ENCODE measurements around the gene NSL1.

Gene NSL1

GRCh38 chr1:212687811-212688210 is 103.8 kb downstream of the NSL1 start:
- Mint-ChIP-seq H3K9me3 (peaks cover 0 to 1% of the 10 kb centered on the region in 2 donors), H3K27me3 (peaks cover 0 to 29% of the 10 kb centered on the region in 2 donors), H3K27ac (no peak overlapping the region), H3K4me3 (no peak overlapping the region), H3K4me1 (peaks cover 21 to 52% of the 10 kb centered on the region in 2 donors), H3K36me3 (peaks cover 33 to 47% of the 10 kb centered on the region in 2 donors)
- DNase-seq (no peak), ATAC-seq (replicated peaks) (no peak)

GRCh38 chr1:212686591-212686990 is 105.0 kb downstream of the NSL1 start:
- DNase-seq, result no peak
- ATAC-seq (replicated peaks), result no peak
- Mint-ChIP-seq H3K27me3 (peaks cover 0 to 24% of the 10 kb centered on the region in 2 donors), H3K9me3 (peaks cover 0 to 1% of the 10 kb centered on the region in 2 donors), H3K36me3 (peaks cover 21 to 40% of the 10 kb centered on the region in 2 donors), H3K4me1 (peaks cover 27 to 63% of the 10 kb centered on the region in 2 donors), H3K27ac (no peak overlapping the region), H3K4me3 (no peak overlapping the region)

DNA sequence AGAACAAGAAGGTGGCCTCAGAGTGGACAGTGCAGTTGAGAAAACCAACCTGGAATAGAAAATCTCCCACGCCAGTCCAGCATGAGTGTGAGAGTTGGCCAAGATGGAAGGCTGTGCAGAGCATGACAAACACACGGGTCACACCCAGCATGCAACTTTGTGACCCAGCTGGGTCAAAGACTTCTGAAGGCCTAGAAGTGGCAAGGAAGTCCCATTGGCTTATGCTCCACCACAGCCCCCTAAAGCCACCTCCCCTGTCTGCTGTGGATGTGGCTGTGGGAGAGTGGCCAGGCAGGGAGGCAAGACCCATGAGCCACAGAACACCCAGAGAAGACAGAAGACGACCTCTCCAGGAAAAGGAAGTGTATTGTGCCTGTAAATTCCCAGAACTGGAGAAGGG is 105.5 kb downstream of the NSL1 start:
- H3K4me3 Mint-ChIP-seq, result no peak overlapping the region
- no peak for ATAC-seq (replicated peaks)
- peaks cover 16 to 37% of the 10 kb centered on the region in 2 donors for H3K36me3 Mint-ChIP-seq
- H3K27me3 Mint-ChIP-seq, result peaks cover 0 to 24% of the 10 kb centered on the region in 2 donors
- DNase-seq, result no peak
- H3K27ac Mint-ChIP-seq, result no peak overlapping the region
- peaks cover 0 to 2% of the 10 kb centered on the region in 2 donors for H3K9me3 Mint-ChIP-seq
- H3K4me1 Mint-ChIP-seq, result peaks cover 30 to 66% of the 10 kb centered on the region in 2 donors

DNA sequence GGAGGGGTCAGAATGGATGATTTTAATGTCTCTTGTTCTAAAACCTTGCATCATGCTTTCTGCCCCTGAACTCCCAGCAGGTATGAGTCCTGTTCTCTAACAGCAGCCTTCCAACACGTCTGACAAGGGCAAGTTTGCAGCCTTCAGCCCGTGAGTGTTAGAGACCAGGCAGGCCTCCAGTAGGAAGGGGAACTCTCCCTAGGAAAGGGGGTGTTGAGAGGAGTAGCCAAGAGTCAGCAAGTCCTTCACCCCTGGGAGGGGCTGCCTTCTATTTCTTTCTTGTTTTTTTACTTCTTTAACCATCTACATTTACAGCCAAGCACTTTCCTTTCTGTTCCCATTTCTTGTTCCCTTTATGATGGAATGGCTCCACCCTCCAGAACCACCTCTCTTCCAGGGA is 106.1 kb downstream of the NSL1 start:
- H3K27me3 Mint-ChIP-seq, result peaks cover 0 to 24% of the 10 kb centered on the region in 2 donors
- no peak for ATAC-seq (replicated peaks)
- no peak overlapping the region for H3K27ac Mint-ChIP-seq
- DNase-seq, result no peak
- peaks cover 0 to 3% of the 10 kb centered on the region in 2 donors for H3K9me3 Mint-ChIP-seq
- peaks cover 12 to 34% of the 10 kb centered on the region in 2 donors for H3K36me3 Mint-ChIP-seq
- peaks cover 34 to 69% of the 10 kb centered on the region in 2 donors for H3K4me1 Mint-ChIP-seq
- H3K4me3 Mint-ChIP-seq, result no peak overlapping the region

- Mint-ChIP-seq H3K9me3 (peaks cover 0 to 3% of the 10 kb centered on the region in 2 donors), H3K4me1 (peaks cover 38 to 75% of the 10 kb centered on the region in 2 donors), H3K27ac (peak overlapping the region; percentile 69), H3K36me3 (peaks cover 12 to 34% of the 10 kb centered on the region in 2 donors), H3K4me3 (no peak overlapping the region), H3K27me3 (peaks cover 0 to 24% of the 10 kb centered on the region in 2 donors)
- no peak for ATAC-seq (replicated peaks)
- no peak for DNase-seq
Measured at GRCh38 chr1:212684521-212685090, 107.0 kb downstream of the NSL1 start.

- H3K27ac Mint-ChIP-seq, result peak overlapping the region; percentile 25
- no peak for ATAC-seq (replicated peaks)
- peaks cover 42 to 81% of the 10 kb centered on the region in 2 donors for H3K4me1 Mint-ChIP-seq
Measured at GRCh38 chr1:212684076-212684475, 107.5 kb downstream of the NSL1 start.

GRCh38 chr1:212683357-212683722 is 108.2 kb downstream of the NSL1 start:
- DNase-seq, result peak; percentile 57
- Mint-ChIP-seq H3K4me1 (peaks cover 48 to 88% of the 10 kb centered on the region in 2 donors), H3K27ac (peak overlapping the region; percentile 79), H3K9me3 (peaks cover 0 to 3% of the 10 kb centered on the region in 2 donors), H3K27me3 (peaks cover 0 to 24% of the 10 kb centered on the region in 2 donors), H3K4me3 (peak overlapping the region; percentile 39 to 46), H3K36me3 (peaks cover 16 to 38% of the 10 kb centered on the region in 2 donors)
- peak in 1 of 2 donors; percentile 14 for ATAC-seq (replicated peaks)

More at GRCh38 chr1:212684076-212684475, 107.5 kb downstream of the NSL1 start:
- H3K9me3 Mint-ChIP-seq, result peaks cover 0 to 3% of the 10 kb centered on the region in 2 donors
- DNase-seq, result no peak
- peaks cover 16 to 38% of the 10 kb centered on the region in 2 donors for H3K36me3 Mint-ChIP-seq
- H3K4me3 Mint-ChIP-seq, result peak overlapping the region in 1 of 2 donors; percentile 17
- peaks cover 0 to 24% of the 10 kb centered on the region in 2 donors for H3K27me3 Mint-ChIP-seq

- H3K4me3 Mint-ChIP-seq, result peak overlapping the region in 1 of 2 donors; percentile 44
- peaks cover 0 to 6% of the 10 kb centered on the region in 2 donors for H3K27me3 Mint-ChIP-seq
- peaks cover 16 to 19% of the 10 kb centered on the region in 2 donors for H3K36me3 Mint-ChIP-seq
- H3K4me1 Mint-ChIP-seq, result peaks cover 63 to 81% of the 10 kb centered on the region in 2 donors
- ATAC-seq (replicated peaks) (no peak), DNase-seq (no peak)
- H3K9me3 Mint-ChIP-seq, result peaks cover 0 to 3% of the 10 kb centered on the region in 2 donors
- H3K27ac Mint-ChIP-seq, result peak overlapping the region; percentile 56
Measured at GRCh38 chr1:212680680-212681389, 110.7 kb downstream of the NSL1 start.

DNA sequence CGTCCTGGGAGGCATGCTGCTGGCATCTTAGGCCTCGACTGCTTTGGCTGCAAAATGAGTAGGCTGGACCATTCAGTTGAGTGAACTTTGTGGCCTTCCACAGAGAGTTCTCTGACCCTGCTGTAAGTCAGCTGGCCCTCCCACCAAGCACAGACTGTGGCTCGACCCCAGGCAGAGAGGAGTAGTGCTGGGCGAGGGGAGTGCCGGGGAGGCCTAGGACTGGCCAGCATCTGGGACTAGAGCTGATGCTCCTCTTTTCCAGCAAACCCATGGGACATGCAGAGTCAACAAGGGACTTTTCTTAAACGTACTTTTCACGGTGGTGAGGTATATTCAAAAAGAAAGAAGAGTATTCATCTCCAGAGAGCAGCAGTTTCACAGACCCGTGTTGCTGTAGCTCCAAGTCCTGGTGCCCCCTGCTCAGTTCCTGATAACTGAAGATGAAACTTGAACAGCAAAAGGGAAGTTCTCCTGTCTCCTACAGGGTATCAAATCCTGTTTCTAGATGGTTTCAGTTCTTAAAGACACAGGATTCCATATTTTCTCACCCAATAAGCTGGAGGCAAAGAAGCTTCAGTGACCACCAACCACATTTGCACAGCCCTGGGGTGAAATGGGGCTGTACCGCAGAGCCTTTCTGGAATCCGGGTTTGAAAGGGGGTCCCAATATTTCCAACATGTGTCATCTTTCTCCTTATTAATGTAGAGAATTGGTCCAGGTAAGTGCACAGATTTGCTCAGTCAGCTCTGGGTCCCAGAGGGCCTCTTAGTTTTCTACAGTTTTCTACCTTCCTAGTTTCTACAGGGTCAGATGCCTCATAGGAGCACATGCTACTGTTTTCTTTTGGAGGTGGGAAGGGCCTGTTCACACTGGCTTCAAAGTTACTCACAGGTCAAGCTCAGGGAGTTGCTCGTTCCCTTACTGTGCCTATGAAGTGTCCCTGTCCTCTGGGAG is 112.8 kb downstream of the NSL1 start:
- peak overlapping the region; percentile 37 for H3K4me3 Mint-ChIP-seq
- peaks cover 59 to 69% of the 10 kb centered on the region in 2 donors for H3K4me1 Mint-ChIP-seq

DNA sequence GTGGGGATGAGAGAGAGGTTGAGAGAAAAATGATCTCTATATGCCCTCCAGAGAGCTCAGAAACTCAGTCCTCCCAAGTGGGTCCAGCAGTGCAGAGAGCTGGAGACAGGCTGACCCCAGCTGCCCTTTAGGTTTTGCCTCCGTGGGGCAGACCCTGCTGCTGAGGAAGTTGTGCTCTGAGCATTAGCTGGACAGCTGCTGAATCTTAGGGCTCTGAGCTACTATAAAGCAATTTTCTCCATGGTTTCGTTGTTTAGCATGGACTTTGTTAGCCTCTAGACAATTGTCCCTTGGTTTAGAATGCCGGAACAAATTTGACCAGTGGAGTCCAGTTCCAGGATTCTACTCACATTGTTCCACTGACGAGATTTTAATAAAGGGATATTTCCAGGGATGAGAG is 114.0 kb downstream of the NSL1 start:
- Mint-ChIP-seq H3K9me3 (peaks cover 0 to 2% of the 10 kb centered on the region in 2 donors), H3K4me3 (peak overlapping the region; percentile 11 to 52), H3K4me1 (peaks cover 49 to 62% of the 10 kb centered on the region in 2 donors), H3K27me3 (peaks cover 0 to 6% of the 10 kb centered on the region in 2 donors), H3K36me3 (peaks cover 3 to 5% of the 10 kb centered on the region in 2 donors), H3K27ac (peak overlapping the region; percentile 93)
- ATAC-seq (replicated peaks), result no peak
- DNase-seq, result no peak

More for the DNA sequence above, 112.8 kb downstream of the NSL1 start:
- H3K27ac Mint-ChIP-seq, result peak overlapping the region; percentile 93
- DNase-seq (peak; percentile 81), ATAC-seq (replicated peaks) (peak; percentile 77 to 84)
- H3K9me3 Mint-ChIP-seq, result peaks cover 0 to 2% of the 10 kb centered on the region in 2 donors
- peaks cover 3 to 5% of the 10 kb centered on the region in 2 donors for H3K36me3 Mint-ChIP-seq
- H3K27me3 Mint-ChIP-seq, result peaks cover 0 to 6% of the 10 kb centered on the region in 2 donors

DNA sequence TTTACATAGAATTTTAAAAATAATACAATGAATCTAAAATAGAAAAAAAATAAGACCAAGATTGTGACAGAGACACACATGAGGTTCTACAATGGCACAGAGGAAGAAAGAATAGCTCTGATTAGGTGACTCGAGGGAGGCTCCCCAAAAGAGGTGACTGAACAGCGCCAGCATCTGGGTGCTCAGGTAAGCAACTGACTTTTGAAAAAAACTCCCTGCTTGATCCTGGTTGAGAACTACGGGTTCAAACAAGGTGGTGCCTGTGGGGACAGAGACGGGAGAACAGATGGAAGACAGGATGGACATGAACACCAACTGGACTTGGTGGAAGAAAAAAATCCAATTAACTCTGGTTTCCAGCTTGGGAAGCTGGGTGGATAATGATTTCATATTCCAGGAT is 114.4 kb downstream of the NSL1 start:
- Mint-ChIP-seq H3K9me3 (peaks cover 0 to 2% of the 10 kb centered on the region in 2 donors), H3K27me3 (peaks cover 0 to 6% of the 10 kb centered on the region in 2 donors), H3K27ac (peak overlapping the region; percentile 93), H3K36me3 (peaks cover 3 to 5% of the 10 kb centered on the region in 2 donors), H3K4me3 (peak overlapping the region in 1 of 2 donors; percentile 48), H3K4me1 (peaks cover 46 to 60% of the 10 kb centered on the region in 2 donors)
- DNase-seq (no peak), ATAC-seq (replicated peaks) (no peak)
